GM18517 (cell line): ENCODE measurements around the gene GPC6.

ENCODE experiments used
- ATAC-seq: cut with Tn5 transposase; IDR thresholded peaks from one replicate; pipeline ENCODE4 v1.9.1; 2021; ENCODE audit warnings: mild to moderate bottlenecking, moderate library complexity; ENCODE audit not compliant: unreplicated experiment

Gene GPC6

GRCh38 chr13:93230261-93230855 lies 3.8 kb downstream of the GPC6 start:
- ATAC-seq, result no peak

GRCh38 chr13:93231867-93232266 lies 5.3 kb downstream of the GPC6 start:
- no peak for ATAC-seq

- peak; percentile 80 for ATAC-seq
Measured at GRCh38 chr13:93233997-93234416, 7.4 kb downstream of the GPC6 start.

GRCh38 chr13:93234459-93234858 lies 7.9 kb downstream of the GPC6 start:
- ATAC-seq, result no peak

GRCh38 chr13:93235258-93236015 lies 8.8 kb downstream of the GPC6 start:
- no peak for ATAC-seq

GRCh38 chr13:93238711-93239110 lies 12.1 kb downstream of the GPC6 start:
- no peak for ATAC-seq

GRCh38 chr13:93243375-93244063 lies 16.9 kb downstream of the GPC6 start:
- no peak for ATAC-seq

GRCh38 chr13:93244141-93244917 lies 17.7 kb downstream of the GPC6 start:
- ATAC-seq, result peak; percentile 65

GRCh38 chr13:93244918-93245280 lies 18.3 kb downstream of the GPC6 start:
- ATAC-seq, result peak; percentile 18

- no peak for ATAC-seq
Measured at GRCh38 chr13:93246069-93246468, 19.5 kb downstream of the GPC6 start.

GRCh38 chr13:93248627-93249047 lies 22.0 kb downstream of the GPC6 start:
- ATAC-seq, result no peak

- ATAC-seq, result no peak
Measured at GRCh38 chr13:93249364-93250306, 23.0 kb downstream of the GPC6 start.

GRCh38 chr13:93254775-93255174 lies 28.2 kb downstream of the GPC6 start:
- no peak for ATAC-seq

- ATAC-seq, result no peak
Measured at GRCh38 chr13:93256998-93257397, 30.4 kb downstream of the GPC6 start.

- ATAC-seq, result no peak
Measured at GRCh38 chr13:93259527-93260080, 33.0 kb downstream of the GPC6 start.

GRCh38 chr13:93260591-93260990 lies 34.0 kb downstream of the GPC6 start:
- no peak for ATAC-seq

GRCh38 chr13:93262729-93263345 lies 36.2 kb downstream of the GPC6 start:
- no peak for ATAC-seq

- ATAC-seq, result no peak
Measured at GRCh38 chr13:93264876-93265275, 38.3 kb downstream of the GPC6 start.

GRCh38 chr13:93265800-93266199 lies 39.2 kb downstream of the GPC6 start:
- ATAC-seq, result no peak
